MCF 10A (cell line): ENCODE data around the gene LAMB1. TPM values are rescaled to one million over a fixed set of nuclear protein-coding genes. Genes with fewer than 3 reads are reported as not detected.
A peak's percentile ranks its signal among the peaks of the same experiment; 100 is the strongest.

Source experiments
- BruUV-seq: library from RNA; stranded (reverse); fragments of 400-500 nt; replicated peaks from 2 replicates; lab custom pipeline; 2021; lab: Mats Ljungman, UMichigan
- CTCF ChIA-PET: fragments of 300-600 bp; sonication (Branson Sonifier 250); formaldehyde crosslinking; extraction: SDS; loops from one replicate; lab custom pipeline; 2021; ENCODE audit warnings: antibody characterized with exemption, inconsistent platforms; lab: Yijun Ruan, JAX
- POLR2A ChIA-PET: fragments of 300-600, 350-650 bp; sonication (Branson Sonifier 250); formaldehyde crosslinking; extraction: SDS; loops from one replicate; lab custom pipeline; 2020; ENCODE audit warnings: antibody characterized with exemption, inconsistent platforms; lab: Yijun Ruan, JAX
- DNase-seq: peaks from one replicate; pipeline ENCODE4 v3.0.0-alpha.2; 2018; ENCODE audit not compliant: unreplicated experiment
- H3K27ac Mint-ChIP-seq: one replicate; pipeline ENCODE4 v1.8.0; 2022; ENCODE audit warnings: mild to moderate bottlenecking, low read depth, mixed read lengths; ENCODE audit not compliant: unreplicated experiment
- H3K27me3 Mint-ChIP-seq: one replicate; pipeline ENCODE4 v1.8.0; 2022; ENCODE audit warnings: mixed read lengths; ENCODE audit not compliant: insufficient read depth, unreplicated experiment
- H3K36me3 Mint-ChIP-seq: one replicate; pipeline ENCODE4 v1.8.0; 2022; ENCODE audit warnings: mild to moderate bottlenecking, moderate library complexity, mixed read lengths; ENCODE audit not compliant: insufficient read depth, unreplicated experiment
- H3K4me1 Mint-ChIP-seq: one replicate; pipeline ENCODE4 v1.8.0; 2022; ENCODE audit warnings: mixed read lengths; ENCODE audit not compliant: insufficient read depth, unreplicated experiment
- H3K4me3 Mint-ChIP-seq: one replicate; pipeline ENCODE4 v1.8.0; 2022; ENCODE audit warnings: mild to moderate bottlenecking, moderate library complexity, mixed read lengths; ENCODE audit not compliant: unreplicated experiment
- H3K9me3 Mint-ChIP-seq: one replicate; pipeline ENCODE4 v1.8.0; 2022; ENCODE audit warnings: mixed read lengths; ENCODE audit not compliant: unreplicated experiment
- intact Hi-C: fragments of 100-400 bp; cut with micrococcal nuclease; formaldehyde crosslinking; loops from 2 replicates; pipeline ENCODE4 v1.14.1; 2022
- total RNA-seq: library from RNA; stranded (reverse); gene quantifications from 2 replicates; pipeline ENCODE4 v1.2.3, GENCODE V29; 2022
- TF ChIP-seq, protein P1 (sequence below): fragments of 200-600 bp; IDR thresholded peaks from one replicate; pipeline ENCODE4 v1.8.0; 2022; ENCODE audit warnings: antibody characterized with exemption, mild to moderate bottlenecking; ENCODE audit not compliant: unreplicated experiment

The LAMB1 gene
- total RNA-seq, 1 experiment from 2014 or later = 275 TPM

DNA sequence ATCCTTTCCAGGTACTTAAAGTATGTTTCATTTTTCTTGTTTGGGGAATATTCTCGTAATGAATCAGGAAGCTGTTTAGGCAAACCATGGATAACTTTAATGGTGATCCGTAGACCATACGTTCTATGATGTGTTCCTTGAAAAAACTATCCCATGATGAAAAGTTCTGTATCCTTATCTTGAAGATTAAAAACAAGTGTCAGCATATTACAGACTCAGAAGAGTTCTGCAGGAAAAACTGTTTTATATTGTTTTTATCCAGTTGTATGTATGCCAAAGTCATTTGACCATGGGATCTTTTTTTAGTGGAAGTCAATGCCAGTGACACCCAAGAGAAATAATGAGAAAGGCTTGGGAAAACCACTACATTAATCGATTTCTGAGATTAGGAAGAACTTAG is 59.9 kb downstream of the LAMB1 start:
- BruUV-seq = no TSS peak
- ChIA-PET POLR2A (interaction anchor here (0.9 to 6.5 kb wide), 4 partner anchors 9 to 31 kb away, joined by 3 to 44 read pairs (median 4); no protein-coding TSS in a partner anchor), CTCF (interaction anchor here (0.6 kb wide), 1 partner anchor 203 kb away, joined by 3 read pairs; no protein-coding TSS in a partner anchor)
- Mint-ChIP-seq H3K9me3 (no peaks in the 10 kb centered on the region), H3K4me1 (peaks cover 27% of the 10 kb centered on the region), H3K36me3 (no peaks in the 10 kb centered on the region), H3K27me3 (no peaks in the 10 kb centered on the region), H3K27ac (no peak overlapping the region), H3K4me3 (no peak overlapping the region)
- TF ChIP-seq, protein P1, sequence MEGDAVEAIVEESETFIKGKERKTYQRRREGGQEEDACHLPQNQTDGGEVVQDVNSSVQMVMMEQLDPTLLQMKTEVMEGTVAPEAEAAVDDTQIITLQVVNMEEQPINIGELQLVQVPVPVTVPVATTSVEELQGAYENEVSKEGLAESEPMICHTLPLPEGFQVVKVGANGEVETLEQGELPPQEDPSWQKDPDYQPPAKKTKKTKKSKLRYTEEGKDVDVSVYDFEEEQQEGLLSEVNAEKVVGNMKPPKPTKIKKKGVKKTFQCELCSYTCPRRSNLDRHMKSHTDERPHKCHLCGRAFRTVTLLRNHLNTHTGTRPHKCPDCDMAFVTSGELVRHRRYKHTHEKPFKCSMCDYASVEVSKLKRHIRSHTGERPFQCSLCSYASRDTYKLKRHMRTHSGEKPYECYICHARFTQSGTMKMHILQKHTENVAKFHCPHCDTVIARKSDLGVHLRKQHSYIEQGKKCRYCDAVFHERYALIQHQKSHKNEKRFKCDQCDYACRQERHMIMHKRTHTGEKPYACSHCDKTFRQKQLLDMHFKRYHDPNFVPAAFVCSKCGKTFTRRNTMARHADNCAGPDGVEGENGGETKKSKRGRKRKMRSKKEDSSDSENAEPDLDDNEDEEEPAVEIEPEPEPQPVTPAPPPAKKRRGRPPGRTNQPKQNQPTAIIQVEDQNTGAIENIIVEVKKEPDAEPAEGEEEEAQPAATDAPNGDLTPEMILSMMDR = no peak
- DNase-seq = no peak
- intact Hi-C loops = no loop called here

DNA sequence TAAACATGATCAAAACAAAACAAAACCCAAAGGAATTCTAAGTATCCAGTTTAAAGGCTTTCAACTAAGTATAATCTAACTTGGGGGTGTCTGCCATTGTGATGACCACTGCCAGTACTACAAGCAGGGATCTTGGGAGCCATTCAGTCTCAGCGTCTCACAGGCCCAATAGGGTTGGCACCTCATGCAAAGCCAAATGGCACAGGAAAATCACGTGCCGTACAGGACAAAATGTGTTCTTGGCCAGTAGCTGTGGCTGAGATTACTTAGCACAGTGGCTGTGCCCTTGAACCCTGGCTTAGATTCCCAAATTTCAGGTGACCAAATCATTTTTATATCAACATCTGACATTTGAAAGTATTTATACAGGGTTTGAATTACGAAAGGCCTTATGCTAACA is 62.0 kb downstream of the LAMB1 start:
- peak overlapping the region; percentile 19 for H3K27ac Mint-ChIP-seq
- no peak for DNase-seq

DNA sequence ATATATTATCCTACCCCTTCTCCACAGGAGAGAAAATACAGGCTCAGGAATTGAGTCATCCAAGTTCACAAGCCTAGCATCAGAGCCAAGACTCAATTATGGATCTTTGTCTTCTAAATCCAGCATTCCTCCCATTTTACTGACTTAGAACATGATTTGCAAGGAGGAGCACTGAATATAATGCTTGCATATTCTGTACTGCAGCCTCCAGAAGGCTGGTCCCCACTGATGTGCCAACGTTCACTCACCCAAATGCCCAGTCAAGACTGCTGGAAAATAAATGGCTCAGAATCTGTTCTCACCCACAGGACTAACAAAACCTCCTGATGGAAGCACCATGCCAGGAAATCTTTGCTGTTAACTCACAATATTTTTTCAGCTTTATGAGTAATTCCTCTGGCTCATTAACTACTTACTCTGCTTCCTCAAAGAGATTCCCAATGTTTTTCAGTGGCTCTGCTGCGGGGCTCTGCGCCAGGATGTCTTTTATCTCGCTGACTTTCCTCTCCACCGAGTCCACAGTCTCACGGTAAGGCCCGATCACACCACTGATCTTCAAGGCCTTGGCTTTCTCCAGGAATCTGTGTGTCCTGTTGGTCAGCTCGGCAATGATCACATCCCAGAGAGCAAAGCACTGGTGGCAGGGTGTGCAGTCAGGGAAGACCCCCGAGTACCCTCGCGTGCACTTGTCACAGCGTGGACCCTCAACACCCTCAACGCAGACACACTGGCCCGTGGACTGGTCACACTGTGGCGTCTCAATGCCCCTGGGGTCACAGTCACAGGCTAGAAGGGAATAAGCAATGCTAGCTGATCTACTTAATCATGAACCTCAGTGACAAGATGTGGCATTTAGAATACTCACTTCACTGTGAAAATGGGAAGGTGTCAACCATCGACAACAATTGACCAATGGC is 63.1 kb downstream of the LAMB1 start:
- Mint-ChIP-seq H3K36me3 (no peaks in the 10 kb centered on the region), H3K4me1 (peaks cover 11% of the 10 kb centered on the region)

More for the DNA sequence above, 62.0 kb downstream of the LAMB1 start:
- Mint-ChIP-seq H3K36me3 (no peaks in the 10 kb centered on the region), H3K9me3 (no peaks in the 10 kb centered on the region), H3K4me3 (no peak overlapping the region), H3K4me1 (peaks cover 8% of the 10 kb centered on the region), H3K27me3 (no peaks in the 10 kb centered on the region)
- TF ChIP-seq, protein P1 = no peak
- ChIA-PET POLR2A (interaction anchor here (1.0 to 2.5 kb wide), 5 partner anchors 8 to 32 kb away, joined by 3 to 9 read pairs (median 7); no protein-coding TSS in a partner anchor), CTCF (interaction anchor here (0.6 to 1.4 kb wide), 3 partner anchors 43 to 205 kb away, joined by 3 to 5 read pairs (median 3); no protein-coding TSS in a partner anchor)
- intact Hi-C loops = no loop called here
- BruUV-seq = no TSS peak

More for the DNA sequence above, 63.1 kb downstream of the LAMB1 start:
- intact Hi-C loops = no loop called here
- peak; percentile 16 for DNase-seq
- TF ChIP-seq, protein P1 = no peak
- ChIA-PET POLR2A (interaction anchor here (1.0 to 2.5 kb wide), 6 partner anchors 9 to 33 kb away, joined by 3 to 9 read pairs (median 6); no protein-coding TSS in a partner anchor), CTCF (interaction anchor here (0.8 to 1.4 kb wide), 2 partner anchors 41 to 206 kb away, joined by 3 to 5 read pairs; no protein-coding TSS in a partner anchor)
- Mint-ChIP-seq H3K27me3 (no peaks in the 10 kb centered on the region), H3K4me3 (no peak overlapping the region), H3K9me3 (no peaks in the 10 kb centered on the region), H3K27ac (peak overlapping the region; percentile 42)
- BruUV-seq = no TSS peak
